OCI-LY1 (cell line): ENCODE results near the gene SPRY2.

ENCODE experiments used
- CTCF ChIP-seq: fragments of 200-600 bp; sonication (generic), shearing (Covaris generic); IDR thresholded peaks from 2 replicates; pipeline ENCODE4 v1.5.1; 2017; ENCODE audit warnings: mild to moderate bottlenecking, antibody characterized with exemption, low read length, moderate library complexity, mixed read lengths
- EZH2 ChIP-seq: fragments of 200-600 bp; sonication (generic), shearing (Covaris generic); IDR thresholded peaks from 2 replicates; pipeline ENCODE4 v1.8.0; 2017; ENCODE audit warnings: borderline replicate concordance, mixed run types, mild to moderate bottlenecking, antibody characterized with exemption, low read length, moderate library complexity, mixed read lengths

DNA sequence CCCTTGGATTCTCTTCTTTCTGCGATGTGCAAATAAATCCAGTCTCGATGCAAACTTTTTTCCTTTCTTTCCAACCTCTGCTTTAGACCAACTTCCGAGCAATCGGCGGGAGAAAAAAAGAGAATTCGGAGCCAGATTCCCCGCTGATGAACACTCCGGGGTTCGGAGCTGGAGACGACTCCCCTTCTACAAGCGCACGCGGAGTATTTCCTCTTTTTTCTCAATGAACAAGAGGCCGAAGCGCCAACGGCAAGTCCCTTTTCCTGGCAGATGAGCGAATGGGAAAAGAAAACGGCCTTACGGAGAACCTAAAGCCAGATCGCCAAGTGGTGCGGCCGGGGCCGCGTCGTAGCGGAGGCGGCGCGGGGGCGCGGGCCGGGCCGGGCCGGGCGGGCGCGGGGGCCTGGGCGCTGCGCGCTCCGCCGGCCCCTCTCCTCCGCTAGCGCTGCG, 250 bp downstream of the SPRY2 start:
- TF ChIP-seq EZH2, result no peak
- TF ChIP-seq CTCF, result no peak
